ENCODE measurements around the gene SYNGR4.
"Not testable (repeated sequence)": the region's sequence is repeated elsewhere in the genome, so short reads cannot be mapped to it uniquely, and the experiment has no call there.

SYNGR4 gene

GRCh38 chr19:48371771-48372170, 7.6 kb downstream of the SYNGR4 start:
- DNase-seq = not testable (repeated sequence)

- DNase-seq = peak; percentile 79
Measured at GRCh38 chr19:48372904-48373303, 8.7 kb downstream of the SYNGR4 start.

- no peak for DNase-seq
Measured at GRCh38 chr19:48373567-48373966, 9.4 kb downstream of the SYNGR4 start.

- no peak for DNase-seq
Measured at GRCh38 chr19:48378194-48378570, 14.0 kb downstream of the SYNGR4 start.

GRCh38 chr19:48379058-48379457, 14.9 kb downstream of the SYNGR4 start:
- DNase-seq = no peak

GRCh38 chr19:48381178-48381950, 17.2 kb downstream of the SYNGR4 start:
- DNase-seq = no peak

GRCh38 chr19:48382286-48382685, 18.1 kb downstream of the SYNGR4 start:
- no peak for DNase-seq

- no peak for DNase-seq
Measured at GRCh38 chr19:48385461-48386087, 21.4 kb downstream of the SYNGR4 start.

- no peak for DNase-seq
Measured at GRCh38 chr19:48386981-48387380, 22.8 kb downstream of the SYNGR4 start.

GRCh38 chr19:48390188-48391099, 26.3 kb downstream of the SYNGR4 start:
- DNase-seq = no peak

GRCh38 chr19:48391100-48392005, 27.2 kb downstream of the SYNGR4 start, which contains the start of gene KDELR1:
Gene KDELR1, minus strand, starts transcription at chr19:48391551. Its CDS starts 193 bp downstream, at chr19:48391358.
- DNase-seq = no peak

- not testable (repeated sequence) for DNase-seq
Measured at GRCh38 chr19:48392006-48392344, 27.8 kb downstream of the SYNGR4 start.

GRCh38 chr19:48392860-48393558, 28.8 kb downstream of the SYNGR4 start:
- DNase-seq = no peak

- no peak for DNase-seq
Measured at GRCh38 chr19:48393559-48394330, 29.6 kb downstream of the SYNGR4 start, which contains the start of gene GRIN2D. Gene GRIN2D, plus strand, starts transcription at chr19:48393668. Its CDS starts 4,725 bp downstream, at chr19:48398393.

GRCh38 chr19:48394331-48395169, 30.4 kb downstream of the SYNGR4 start:
- DNase-seq = no peak

- DNase-seq = no peak
Measured at GRCh38 chr19:48395170-48395455, 30.9 kb downstream of the SYNGR4 start.

GRCh38 chr19:48395499-48395898, 31.3 kb downstream of the SYNGR4 start:
- DNase-seq = no peak

GRCh38 chr19:48396016-48396823, 32.1 kb downstream of the SYNGR4 start:
- DNase-seq = no peak

GRCh38 chr19:48396824-48397176, 32.6 kb downstream of the SYNGR4 start:
- DNase-seq = no peak
